ENCODE data around the gene KIR3DL3. TPM values are rescaled to one million over a fixed set of nuclear protein-coding genes. Genes with fewer than 3 reads are reported as not detected.

The KIR3DL3 gene
- total and polyA plus RNA-seq, 9 of the 15 experiments (the other 6 are each of a cell fraction or from before 2014, with no cell fraction given), result 0.11 TPM; not detected in 8

DNA sequence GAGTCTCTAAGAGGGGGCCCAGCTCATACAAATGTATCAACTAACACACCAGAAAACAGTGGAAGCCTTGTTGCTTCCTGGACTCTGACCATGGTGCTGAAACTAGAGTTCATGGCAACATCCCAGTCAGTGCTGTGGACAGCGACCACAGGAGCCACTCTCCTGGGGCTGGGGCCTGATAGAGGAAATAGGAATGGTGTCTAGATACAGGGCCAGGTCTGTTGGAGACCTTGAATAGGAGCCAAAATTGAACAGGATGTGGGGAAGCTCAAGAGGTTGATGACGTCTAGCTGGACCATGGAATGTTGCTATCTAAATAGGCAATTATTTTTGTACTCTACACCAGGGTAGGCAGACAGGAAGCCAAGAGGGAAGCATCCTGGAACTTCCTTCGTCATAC lies 39.7 kb upstream of the KIR3DL3 start (continued):
- TF ChIP-seq RBFOX2 (IDR thresholded peaks at IDR 0.05; ENCODE audit: low read depth, low read length), result no peak
- TF ChIP-seq, protein P1, sequence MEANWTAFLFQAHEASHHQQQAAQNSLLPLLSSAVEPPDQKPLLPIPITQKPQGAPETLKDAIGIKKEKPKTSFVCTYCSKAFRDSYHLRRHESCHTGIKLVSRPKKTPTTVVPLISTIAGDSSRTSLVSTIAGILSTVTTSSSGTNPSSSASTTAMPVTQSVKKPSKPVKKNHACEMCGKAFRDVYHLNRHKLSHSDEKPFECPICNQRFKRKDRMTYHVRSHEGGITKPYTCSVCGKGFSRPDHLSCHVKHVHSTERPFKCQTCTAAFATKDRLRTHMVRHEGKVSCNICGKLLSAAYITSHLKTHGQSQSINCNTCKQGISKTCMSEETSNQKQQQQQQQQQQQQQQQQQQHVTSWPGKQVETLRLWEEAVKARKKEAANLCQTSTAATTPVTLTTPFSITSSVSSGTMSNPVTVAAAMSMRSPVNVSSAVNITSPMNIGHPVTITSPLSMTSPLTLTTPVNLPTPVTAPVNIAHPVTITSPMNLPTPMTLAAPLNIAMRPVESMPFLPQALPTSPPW (CRISPR knock-in tag; IDR thresholded peaks at IDR 0.05), result peak; percentile 43; the same call in 1 of the 2 replicates
- TF ChIP-seq, protein P2, sequence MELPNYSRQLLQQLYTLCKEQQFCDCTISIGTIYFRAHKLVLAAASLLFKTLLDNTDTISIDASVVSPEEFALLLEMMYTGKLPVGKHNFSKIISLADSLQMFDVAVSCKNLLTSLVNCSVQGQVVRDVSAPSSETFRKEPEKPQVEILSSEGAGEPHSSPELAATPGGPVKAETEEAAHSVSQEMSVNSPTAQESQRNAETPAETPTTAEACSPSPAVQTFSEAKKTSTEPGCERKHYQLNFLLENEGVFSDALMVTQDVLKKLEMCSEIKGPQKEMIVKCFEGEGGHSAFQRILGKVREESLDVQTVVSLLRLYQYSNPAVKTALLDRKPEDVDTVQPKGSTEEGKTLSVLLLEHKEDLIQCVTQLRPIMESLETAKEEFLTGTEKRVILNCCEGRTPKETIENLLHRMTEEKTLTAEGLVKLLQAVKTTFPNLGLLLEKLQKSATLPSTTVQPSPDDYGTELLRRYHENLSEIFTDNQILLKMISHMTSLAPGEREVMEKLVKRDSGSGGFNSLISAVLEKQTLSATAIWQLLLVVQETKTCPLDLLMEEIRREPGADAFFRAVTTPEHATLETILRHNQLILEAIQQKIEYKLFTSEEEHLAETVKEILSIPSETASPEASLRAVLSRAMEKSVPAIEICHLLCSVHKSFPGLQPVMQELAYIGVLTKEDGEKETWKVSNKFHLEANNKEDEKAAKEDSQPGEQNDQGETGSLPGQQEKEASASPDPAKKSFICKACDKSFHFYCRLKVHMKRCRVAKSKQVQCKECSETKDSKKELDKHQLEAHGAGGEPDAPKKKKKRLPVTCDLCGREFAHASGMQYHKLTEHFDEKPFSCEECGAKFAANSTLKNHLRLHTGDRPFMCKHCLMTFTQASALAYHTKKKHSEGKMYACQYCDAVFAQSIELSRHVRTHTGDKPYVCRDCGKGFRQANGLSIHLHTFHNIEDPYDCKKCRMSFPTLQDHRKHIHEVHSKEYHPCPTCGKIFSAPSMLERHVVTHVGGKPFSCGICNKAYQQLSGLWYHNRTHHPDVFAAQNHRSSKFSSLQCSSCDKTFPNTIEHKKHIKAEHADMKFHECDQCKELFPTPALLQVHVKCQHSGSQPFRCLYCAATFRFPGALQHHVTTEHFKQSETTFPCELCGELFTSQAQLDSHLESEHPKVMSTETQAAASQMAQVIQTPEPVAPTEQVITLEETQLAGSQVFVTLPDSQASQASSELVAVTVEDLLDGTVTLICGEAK (IDR thresholded peaks at IDR 0.05), result peak; percentile 87
- TF ChIP-seq, protein P2 (CRISPR knock-in tag; IDR thresholded peaks at IDR 0.05), result no peak
- no peak for TF ChIP-seq SREBF2 (CRISPR knock-in tag; IDR thresholded peaks at IDR 0.05)
- TF ChIP-seq HDAC1 (IDR thresholded peaks at IDR 0.05), result peak in 1 of 2 experiments; percentile 76; a peak in 2 of 4 replicates
- TF ChIP-seq SAFB2 (IDR thresholded peaks at IDR 0.05; ENCODE audit: borderline replicate concordance, low read depth, low read length, severe bottlenecking), result no peak
- TF ChIP-seq, protein P3, sequence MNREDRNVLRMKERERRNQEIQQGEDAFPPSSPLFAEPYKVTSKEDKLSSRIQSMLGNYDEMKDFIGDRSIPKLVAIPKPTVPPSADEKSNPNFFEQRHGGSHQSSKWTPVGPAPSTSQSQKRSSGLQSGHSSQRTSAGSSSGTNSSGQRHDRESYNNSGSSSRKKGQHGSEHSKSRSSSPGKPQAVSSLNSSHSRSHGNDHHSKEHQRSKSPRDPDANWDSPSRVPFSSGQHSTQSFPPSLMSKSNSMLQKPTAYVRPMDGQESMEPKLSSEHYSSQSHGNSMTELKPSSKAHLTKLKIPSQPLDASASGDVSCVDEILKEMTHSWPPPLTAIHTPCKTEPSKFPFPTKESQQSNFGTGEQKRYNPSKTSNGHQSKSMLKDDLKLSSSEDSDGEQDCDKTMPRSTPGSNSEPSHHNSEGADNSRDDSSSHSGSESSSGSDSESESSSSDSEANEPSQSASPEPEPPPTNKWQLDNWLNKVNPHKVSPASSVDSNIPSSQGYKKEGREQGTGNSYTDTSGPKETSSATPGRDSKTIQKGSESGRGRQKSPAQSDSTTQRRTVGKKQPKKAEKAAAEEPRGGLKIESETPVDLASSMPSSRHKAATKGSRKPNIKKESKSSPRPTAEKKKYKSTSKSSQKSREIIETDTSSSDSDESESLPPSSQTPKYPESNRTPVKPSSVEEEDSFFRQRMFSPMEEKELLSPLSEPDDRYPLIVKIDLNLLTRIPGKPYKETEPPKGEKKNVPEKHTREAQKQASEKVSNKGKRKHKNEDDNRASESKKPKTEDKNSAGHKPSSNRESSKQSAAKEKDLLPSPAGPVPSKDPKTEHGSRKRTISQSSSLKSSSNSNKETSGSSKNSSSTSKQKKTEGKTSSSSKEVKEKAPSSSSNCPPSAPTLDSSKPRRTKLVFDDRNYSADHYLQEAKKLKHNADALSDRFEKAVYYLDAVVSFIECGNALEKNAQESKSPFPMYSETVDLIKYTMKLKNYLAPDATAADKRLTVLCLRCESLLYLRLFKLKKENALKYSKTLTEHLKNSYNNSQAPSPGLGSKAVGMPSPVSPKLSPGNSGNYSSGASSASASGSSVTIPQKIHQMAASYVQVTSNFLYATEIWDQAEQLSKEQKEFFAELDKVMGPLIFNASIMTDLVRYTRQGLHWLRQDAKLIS (CRISPR knock-in tag; IDR thresholded peaks at IDR 0.05), result peak; percentile 61; the same call in 1 of the 2 replicates
- 0 out of 2 replicates have a peak, but pooled peaks have one; percentile 52 for TF ChIP-seq SREBF1 (IDR thresholded peaks at IDR 0.05; ENCODE audit: borderline replicate concordance, low read depth, low read length)
- TF ChIP-seq CHAMP1 (IDR thresholded peaks at IDR 0.05), result peak; percentile 91
- TF ChIP-seq HDAC2 (IDR thresholded peaks at IDR 0.05), result peak; percentile 83
